Measurements from ENCODE around the gene ANKH. TPM values are rescaled to one million over a fixed set of nuclear protein-coding genes. Genes with fewer than 3 reads are reported as not detected.

Gene ANKH
- polyA plus RNA-seq, 1 donor (not counting 4 experiments of a cell fraction or from before 2014, with no cell fraction given), result 13.8 TPM

GRCh38 chr5:14696851-14697250 lies 174.7 kb downstream of the ANKH start:
- Histone ChIP-seq H3K9ac (ENCODE audit: control insufficient read depth, extremely low read depth, insufficient read depth, low read length) (no peak overlapping the region), H3K4me1 (ENCODE audit: control insufficient read depth, extremely low read depth, insufficient read depth, low read length) (peaks cover 6% of the 10 kb centered on the region), H4K20me1 (ENCODE audit: control insufficient read depth, extremely low read depth, insufficient read depth, low read length) (no peaks in the 10 kb centered on the region), H3K79me2 (ENCODE audit: control insufficient read depth, insufficient read depth, low read length) (peaks cover 2% of the 10 kb centered on the region), H2AFZ (ENCODE audit: control insufficient read depth, low read length) (no peak overlapping the region), H3K27me3 (ENCODE audit: control insufficient read depth, extremely low read depth, insufficient read depth, low read length) (no peaks in the 10 kb centered on the region), H3K36me3 (ENCODE audit: control insufficient read depth in 2 of 2, extremely low read depth in 1 of 2, insufficient read depth in 2 of 2, low read length in 2 of 2) (peaks cover 14 to 21% of the 10 kb centered on the region in 2 experiments), H3K9me1 (ENCODE audit: control insufficient read depth, extremely low read depth, insufficient read depth, low read length) (no peaks in the 10 kb centered on the region), H3K4me2 (ENCODE audit: control insufficient read depth, extremely low read depth, insufficient read depth, low read depth, low read length) (no peak overlapping the region), H3K9me3 (ENCODE audit: control insufficient read depth, low read depth, low read length) (no peaks in the 10 kb centered on the region), H3K4me3 (ENCODE audit: control insufficient read depth in 2 of 3, extremely low read depth in 1 of 3, insufficient read depth in 2 of 3, low read depth in 1 of 3, low read length in 3 of 3) (no peak overlapping the region), H3K27ac (ENCODE audit: control insufficient read depth, insufficient read depth, low read length) (no peak overlapping the region)
- FAIRE-seq, result no peak
- dilution Hi-C loops (cut with MboI; ENCODE audit: extremely low pct_ligation_motif_present, low sequenced_read_pairs), result no loop called here
- DNase-seq (ENCODE audit: low read depth, low spot score), result no peak
- TF ChIP-seq EZH2 (IDR thresholded peaks at IDR 0.05; ENCODE audit: low read length), result no peak
- TF ChIP-seq, protein P1, sequence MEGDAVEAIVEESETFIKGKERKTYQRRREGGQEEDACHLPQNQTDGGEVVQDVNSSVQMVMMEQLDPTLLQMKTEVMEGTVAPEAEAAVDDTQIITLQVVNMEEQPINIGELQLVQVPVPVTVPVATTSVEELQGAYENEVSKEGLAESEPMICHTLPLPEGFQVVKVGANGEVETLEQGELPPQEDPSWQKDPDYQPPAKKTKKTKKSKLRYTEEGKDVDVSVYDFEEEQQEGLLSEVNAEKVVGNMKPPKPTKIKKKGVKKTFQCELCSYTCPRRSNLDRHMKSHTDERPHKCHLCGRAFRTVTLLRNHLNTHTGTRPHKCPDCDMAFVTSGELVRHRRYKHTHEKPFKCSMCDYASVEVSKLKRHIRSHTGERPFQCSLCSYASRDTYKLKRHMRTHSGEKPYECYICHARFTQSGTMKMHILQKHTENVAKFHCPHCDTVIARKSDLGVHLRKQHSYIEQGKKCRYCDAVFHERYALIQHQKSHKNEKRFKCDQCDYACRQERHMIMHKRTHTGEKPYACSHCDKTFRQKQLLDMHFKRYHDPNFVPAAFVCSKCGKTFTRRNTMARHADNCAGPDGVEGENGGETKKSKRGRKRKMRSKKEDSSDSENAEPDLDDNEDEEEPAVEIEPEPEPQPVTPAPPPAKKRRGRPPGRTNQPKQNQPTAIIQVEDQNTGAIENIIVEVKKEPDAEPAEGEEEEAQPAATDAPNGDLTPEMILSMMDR (optimal IDR thresholded peaks at IDR 0.05 in 1 of 3, IDR thresholded peaks at IDR 0.05 in 1 of 3, conservative IDR thresholded peaks at IDR 0.05 in 1 of 3; ENCODE audit: extremely low read depth in 1 of 3, insufficient read depth in 2 of 3, low read length in 3 of 3), result no peak

DNA sequence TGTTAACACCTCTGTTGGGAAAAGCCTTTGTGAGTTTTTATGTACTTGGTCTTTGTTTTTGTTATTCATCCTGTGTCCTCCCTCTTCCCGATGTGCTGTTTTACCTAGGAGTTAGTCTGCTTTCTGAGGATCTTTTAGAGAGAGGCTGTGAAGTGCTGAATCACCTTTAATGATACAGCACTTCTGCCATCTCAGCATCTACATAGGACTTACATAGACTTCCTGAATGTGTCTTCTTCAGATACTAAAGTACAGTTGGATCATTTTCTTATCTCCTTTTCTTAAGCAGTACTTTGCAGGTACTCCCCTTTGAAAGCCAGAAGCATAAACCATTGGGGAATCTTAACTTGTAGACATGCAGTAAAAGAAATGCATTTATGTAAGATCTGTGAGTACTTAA lies 175.5 kb downstream of the ANKH start:
- FAIRE-seq (no peak), DNase-seq (ENCODE audit: low read depth, low spot score) (no peak)
- Histone ChIP-seq H3K4me3 (ENCODE audit: control insufficient read depth in 2 of 3, extremely low read depth in 1 of 3, insufficient read depth in 2 of 3, low read depth in 1 of 3, low read length in 3 of 3) (no peak overlapping the region), H2AFZ (ENCODE audit: control insufficient read depth, low read length) (no peak overlapping the region), H3K4me1 (ENCODE audit: control insufficient read depth, extremely low read depth, insufficient read depth, low read length) (peaks cover 4% of the 10 kb centered on the region), H3K36me3 (ENCODE audit: control insufficient read depth in 2 of 2, extremely low read depth in 1 of 2, insufficient read depth in 2 of 2, low read length in 2 of 2) (peaks cover 14 to 21% of the 10 kb centered on the region in 2 experiments), H3K27me3 (ENCODE audit: control insufficient read depth, extremely low read depth, insufficient read depth, low read length) (no peaks in the 10 kb centered on the region), H3K9ac (ENCODE audit: control insufficient read depth, extremely low read depth, insufficient read depth, low read length) (no peak overlapping the region), H3K4me2 (ENCODE audit: control insufficient read depth, extremely low read depth, insufficient read depth, low read depth, low read length) (no peak overlapping the region), H3K9me1 (ENCODE audit: control insufficient read depth, extremely low read depth, insufficient read depth, low read length) (no peaks in the 10 kb centered on the region), H3K79me2 (ENCODE audit: control insufficient read depth, insufficient read depth, low read length) (peaks cover 2% of the 10 kb centered on the region), H4K20me1 (ENCODE audit: control insufficient read depth, extremely low read depth, insufficient read depth, low read length) (no peaks in the 10 kb centered on the region), H3K27ac (ENCODE audit: control insufficient read depth, insufficient read depth, low read length) (no peak overlapping the region), H3K9me3 (ENCODE audit: control insufficient read depth, low read depth, low read length) (no peaks in the 10 kb centered on the region)
- dilution Hi-C loops (cut with MboI; ENCODE audit: extremely low pct_ligation_motif_present, low sequenced_read_pairs), result no loop called here
- TF ChIP-seq, protein P1 (optimal IDR thresholded peaks at IDR 0.05 in 1 of 3, IDR thresholded peaks at IDR 0.05 in 1 of 3, conservative IDR thresholded peaks at IDR 0.05 in 1 of 3; ENCODE audit: extremely low read depth in 1 of 3, insufficient read depth in 2 of 3, low read length in 3 of 3), result no peak
- TF ChIP-seq EZH2 (IDR thresholded peaks at IDR 0.05; ENCODE audit: low read length), result no peak
